Duodenal mucosa (tissue), 2 donors: ENCODE measurements around the gene SSNA1.
A peak's percentile ranks its signal among the peaks of the same experiment; 100 is the strongest.

Experiments used
- H3K27ac ChIP-seq: one replicate; pipeline ENCODE4 v1.7.0; 2013; ENCODE audit warnings: low read depth, low read length
- H3K27me3 ChIP-seq, 2 donors: one replicate each; pipeline ENCODE4 v1.7.0; 2013; ENCODE audit warnings: low read length in 2 of 2, control low read depth in 1 of 2; ENCODE audit not compliant: insufficient read depth in 2 of 2, control insufficient read depth in 1 of 2
- H3K36me3 ChIP-seq, 2 donors: one replicate each; pipeline ENCODE4 v1.7.0; 2013; ENCODE audit warnings: low read length in 2 of 2, control low read depth in 1 of 2; ENCODE audit not compliant: insufficient read depth in 2 of 2, control insufficient read depth in 1 of 2
- H3K4me1 ChIP-seq, 2 donors: one replicate each; pipeline ENCODE4 v1.7.0; 2013; ENCODE audit warnings: low read length in 2 of 2, control low read depth in 1 of 2; ENCODE audit not compliant: insufficient read depth in 2 of 2, control insufficient read depth in 1 of 2
- H3K4me3 ChIP-seq, 2 donors: one replicate each; pipeline ENCODE4 v1.7.0; 2013; ENCODE audit warnings: low read length in 2 of 2, low read depth in 1 of 2
- H3K9ac ChIP-seq, 2 donors: one replicate each; pipeline ENCODE4 v1.7.0; 2013; ENCODE audit warnings: low read length in 2 of 2, low read depth in 1 of 2
- H3K9me3 ChIP-seq, 2 donors: one replicate each; pipeline ENCODE4 v1.7.0; 2013; ENCODE audit warnings: low read length in 2 of 2, control low read depth in 1 of 2; ENCODE audit not compliant: control insufficient read depth in 1 of 2

The SSNA1 gene

DNA sequence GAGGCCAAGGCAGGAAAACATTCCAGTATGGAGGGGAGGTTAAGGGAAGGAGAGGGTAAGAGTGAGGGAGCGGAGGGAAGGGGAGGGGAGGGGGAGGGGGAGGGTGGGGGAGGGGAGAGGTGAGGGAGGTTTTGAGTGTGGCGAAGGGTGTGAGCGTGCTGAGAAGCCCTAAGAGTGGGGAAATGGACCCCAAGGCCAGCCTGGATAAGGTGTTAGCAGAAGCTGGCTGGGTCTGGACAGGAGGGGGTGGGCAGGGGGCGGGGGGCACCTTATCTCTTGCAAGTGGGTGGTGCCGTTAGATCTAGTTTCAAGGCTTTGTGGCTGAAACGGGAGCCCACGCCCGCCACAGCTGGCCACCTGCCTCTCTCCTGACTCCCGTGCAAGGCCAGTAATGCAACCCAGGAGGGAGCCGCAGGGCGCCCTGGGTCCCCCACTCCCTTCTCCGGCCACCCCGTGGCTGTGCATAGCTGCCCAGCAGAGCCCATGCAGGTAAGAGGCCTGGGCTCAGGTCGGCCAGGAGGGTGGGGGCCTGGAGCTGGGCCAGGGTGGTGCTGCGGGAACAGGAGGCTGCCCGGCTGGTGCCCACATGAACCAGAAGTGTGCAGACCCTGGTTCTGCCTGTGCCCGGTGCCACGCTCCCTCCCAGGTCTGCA is 39.5 kb downstream of the SSNA1 start:
- H3K27me3 ChIP-seq: peaks cover 11 to 20% of the 10 kb centered on the region in 2 donors
- H3K9me3 ChIP-seq: no peaks in the 10 kb centered on the region
- H3K4me1 ChIP-seq: peaks cover 32 to 63% of the 10 kb centered on the region in 2 donors
- H3K36me3 ChIP-seq: no peaks in the 10 kb centered on the region
- no peak overlapping the region for H3K9ac ChIP-seq
- H3K4me3 ChIP-seq: no peak overlapping the region
- no peak overlapping the region for H3K27ac ChIP-seq

- H3K9me3 ChIP-seq: no peaks in the 10 kb centered on the region
- H3K36me3 ChIP-seq: no peaks in the 10 kb centered on the region
- no peak overlapping the region for H3K4me3 ChIP-seq
- peaks cover 30 to 61% of the 10 kb centered on the region in 2 donors for H3K4me1 ChIP-seq
- no peak overlapping the region for H3K9ac ChIP-seq
- no peak overlapping the region for H3K27ac ChIP-seq
- peaks cover 11 to 25% of the 10 kb centered on the region in 2 donors for H3K27me3 ChIP-seq
Observed at GRCh38 chr9:137228506-137228967, 40.1 kb downstream of the SSNA1 start.

GRCh38 chr9:137228968-137229896 is 40.8 kb downstream of the SSNA1 start:
- Histone ChIP-seq H3K4me1 (peaks cover 30 to 54% of the 10 kb centered on the region in 2 donors), H3K27ac (peak overlapping the region; percentile 3), H3K9ac (no peak overlapping the region), H3K4me3 (no peak overlapping the region), H3K27me3 (peaks cover 12 to 28% of the 10 kb centered on the region in 2 donors), H3K36me3 (no peaks in the 10 kb centered on the region), H3K9me3 (no peaks in the 10 kb centered on the region)

- Histone ChIP-seq H3K9me3 (no peaks in the 10 kb centered on the region), H3K9ac (no peak overlapping the region), H3K36me3 (no peaks in the 10 kb centered on the region), H3K27ac (peak overlapping the region; percentile 3), H3K4me3 (no peak overlapping the region), H3K4me1 (peaks cover 30 to 46% of the 10 kb centered on the region in 2 donors), H3K27me3 (peaks cover 21 to 37% of the 10 kb centered on the region in 2 donors)
Observed at GRCh38 chr9:137229903-137230704, 41.6 kb downstream of the SSNA1 start.

- Histone ChIP-seq H3K4me1 (peaks cover 31 to 48% of the 10 kb centered on the region in 2 donors), H3K27me3 (peaks cover 21 to 39% of the 10 kb centered on the region in 2 donors), H3K9ac (no peak within 1 kb of the TSS), H3K36me3 (no peaks in the 10 kb centered on the region), H3K4me3 (no peak within 1 kb of the TSS), H3K9me3 (no peaks in the 10 kb centered on the region), H3K27ac (peak within 1 kb of the TSS; percentile 3)
Observed at GRCh38 chr9:137230705-137231371, 42.4 kb downstream of the SSNA1 start, which contains the start of gene SLC34A3. SLC34A3 (plus strand) TSS chr9:137230901; CDS start chr9:137231703, 802 bp downstream.

- no peak overlapping the region for H3K4me3 ChIP-seq
- no peak overlapping the region for H3K27ac ChIP-seq
- H3K9me3 ChIP-seq: no peaks in the 10 kb centered on the region
- H3K36me3 ChIP-seq: no peaks in the 10 kb centered on the region
- H3K4me1 ChIP-seq: peaks cover 36 to 54% of the 10 kb centered on the region in 2 donors
- H3K9ac ChIP-seq: no peak overlapping the region
- H3K27me3 ChIP-seq: peaks cover 21 to 39% of the 10 kb centered on the region in 2 donors
Observed at GRCh38 chr9:137231372-137232039, 43.0 kb downstream of the SSNA1 start.

- H3K4me1 ChIP-seq: peaks cover 39 to 57% of the 10 kb centered on the region in 2 donors
- no peak overlapping the region for H3K9ac ChIP-seq
- no peak overlapping the region for H3K4me3 ChIP-seq
- no peak overlapping the region for H3K27ac ChIP-seq
- no peaks in the 10 kb centered on the region for H3K36me3 ChIP-seq
- H3K9me3 ChIP-seq: no peaks in the 10 kb centered on the region
- peaks cover 21 to 39% of the 10 kb centered on the region in 2 donors for H3K27me3 ChIP-seq
Observed at GRCh38 chr9:137232101-137232500, 43.6 kb downstream of the SSNA1 start.

- no peak overlapping the region for H3K4me3 ChIP-seq
Observed at GRCh38 chr9:137232510-137232909, 44.0 kb downstream of the SSNA1 start.

More at GRCh38 chr9:137232510-137232909, 44.0 kb downstream of the SSNA1 start:
- Histone ChIP-seq H3K36me3 (no peaks in the 10 kb centered on the region), H3K27me3 (peaks cover 21 to 39% of the 10 kb centered on the region in 2 donors), H3K4me1 (peaks cover 39 to 57% of the 10 kb centered on the region in 2 donors), H3K9me3 (no peaks in the 10 kb centered on the region), H3K9ac (no peak overlapping the region), H3K27ac (no peak overlapping the region)
